GM18868 (cell line): ENCODE results near the gene PDSS2.
A peak's percentile ranks its signal among the peaks of the same experiment; 100 is the strongest.

Experiments used
- ATAC-seq: cut with Tn5 transposase; IDR thresholded peaks from one replicate; pipeline ENCODE4 v1.9.1; 2021; ENCODE audit warnings: mild to moderate bottlenecking, moderate library complexity; ENCODE audit not compliant: unreplicated experiment

The PDSS2 gene, protein sequence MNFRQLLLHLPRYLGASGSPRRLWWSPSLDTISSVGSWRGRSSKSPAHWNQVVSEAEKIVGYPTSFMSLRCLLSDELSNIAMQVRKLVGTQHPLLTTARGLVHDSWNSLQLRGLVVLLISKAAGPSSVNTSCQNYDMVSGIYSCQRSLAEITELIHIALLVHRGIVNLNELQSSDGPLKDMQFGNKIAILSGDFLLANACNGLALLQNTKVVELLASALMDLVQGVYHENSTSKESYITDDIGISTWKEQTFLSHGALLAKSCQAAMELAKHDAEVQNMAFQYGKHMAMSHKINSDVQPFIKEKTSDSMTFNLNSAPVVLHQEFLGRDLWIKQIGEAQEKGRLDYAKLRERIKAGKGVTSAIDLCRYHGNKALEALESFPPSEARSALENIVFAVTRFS

DNA sequence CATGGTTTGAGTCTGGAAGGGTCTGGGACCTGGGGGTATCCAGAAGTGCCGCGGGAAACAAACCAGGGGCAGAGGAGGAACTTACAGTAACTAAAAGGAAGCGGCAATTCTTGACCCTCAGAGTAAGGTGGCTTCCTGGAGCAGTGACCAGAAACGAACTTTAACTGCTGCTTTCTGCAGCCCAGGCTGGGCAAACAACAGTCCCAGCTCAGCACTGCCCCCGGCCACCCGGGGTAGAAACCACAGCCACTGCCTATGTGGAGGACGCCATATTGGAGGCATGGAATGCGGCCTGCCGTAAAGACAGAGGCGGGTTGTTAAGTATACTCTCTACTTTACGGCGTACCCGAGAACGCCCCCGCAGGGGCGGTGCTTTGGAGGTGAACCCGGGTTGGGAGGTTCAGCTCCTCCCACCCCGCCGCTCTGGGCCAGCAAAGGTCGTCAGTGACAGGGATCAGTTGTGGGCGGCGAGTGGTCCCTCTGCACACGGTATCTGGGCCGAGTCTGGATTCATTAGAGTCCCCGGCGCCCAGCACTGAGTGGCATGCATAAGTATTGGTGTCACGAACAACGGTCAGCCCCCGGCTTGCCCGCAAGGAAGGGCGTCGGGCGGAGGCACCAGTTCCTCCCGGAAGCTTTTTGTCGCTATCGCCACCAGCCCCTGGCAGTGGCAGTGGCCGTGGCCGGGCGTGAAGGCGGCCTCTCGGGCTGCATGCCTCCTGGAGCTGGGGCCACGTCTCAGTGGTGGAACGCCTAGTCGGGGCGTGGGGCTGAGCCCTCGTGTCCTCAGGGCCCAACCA is at the start of gene PDSS2:
PDSS2 (minus strand) TSS at position 282 of the 800 bp plus-strand sequence; CDS start at position 3, 279 bp downstream.
- ATAC-seq = peak; percentile 93

DNA sequence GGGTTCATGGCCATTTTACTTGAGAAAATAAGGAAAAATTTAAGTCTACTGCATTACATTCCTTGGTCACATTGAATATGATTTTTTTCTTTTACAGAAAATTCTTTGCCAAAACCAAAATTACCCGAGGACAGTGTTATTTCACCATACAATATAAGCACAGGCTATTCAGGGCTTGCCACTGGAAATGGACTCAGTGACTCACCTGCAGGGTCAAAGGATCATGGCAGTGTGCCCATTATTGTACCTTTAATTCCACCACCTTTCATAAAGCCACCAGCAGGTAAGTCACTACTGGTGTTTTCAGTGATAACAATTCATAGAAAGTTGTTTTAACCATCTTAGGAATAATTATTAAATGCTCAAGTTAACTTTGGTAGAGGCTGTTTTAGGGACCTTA is 46.8 kb upstream of the PDSS2 start:
- no peak for ATAC-seq

DNA sequence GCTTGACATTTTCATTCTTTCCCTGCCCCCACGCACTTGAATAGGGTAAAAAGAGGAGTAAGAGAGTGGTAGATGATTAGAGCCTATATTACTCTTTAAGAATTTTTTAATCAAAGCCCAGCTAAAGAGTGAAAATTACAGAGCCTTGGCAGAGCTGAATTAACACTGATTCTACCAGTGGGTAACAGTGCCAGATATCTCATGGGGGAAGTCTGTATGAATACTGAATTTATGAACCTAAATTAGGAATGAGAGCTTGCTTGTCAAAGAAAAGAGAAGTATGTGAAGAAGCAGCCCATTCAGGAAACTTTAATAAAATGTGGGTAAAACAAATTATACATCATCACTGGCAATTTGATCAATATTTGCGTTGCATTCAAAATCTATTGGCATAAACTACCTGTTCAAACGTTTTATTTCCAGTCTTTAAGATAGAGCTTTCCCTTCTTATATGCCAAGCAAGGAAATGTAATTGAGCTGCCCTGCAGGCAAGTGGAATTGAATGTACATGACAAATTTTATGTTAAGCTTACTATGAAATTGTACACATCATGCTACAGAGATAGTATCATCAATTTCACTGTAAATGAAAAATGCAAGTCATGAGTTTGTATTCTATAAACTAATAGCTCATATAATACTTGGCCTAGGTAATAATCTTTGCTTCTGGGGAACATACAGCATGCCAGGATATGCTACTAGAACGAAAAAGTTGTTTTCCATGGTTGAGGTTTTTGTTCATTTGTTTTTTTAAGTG is 45.1 kb upstream of the PDSS2 start:
- no peak for ATAC-seq

DNA sequence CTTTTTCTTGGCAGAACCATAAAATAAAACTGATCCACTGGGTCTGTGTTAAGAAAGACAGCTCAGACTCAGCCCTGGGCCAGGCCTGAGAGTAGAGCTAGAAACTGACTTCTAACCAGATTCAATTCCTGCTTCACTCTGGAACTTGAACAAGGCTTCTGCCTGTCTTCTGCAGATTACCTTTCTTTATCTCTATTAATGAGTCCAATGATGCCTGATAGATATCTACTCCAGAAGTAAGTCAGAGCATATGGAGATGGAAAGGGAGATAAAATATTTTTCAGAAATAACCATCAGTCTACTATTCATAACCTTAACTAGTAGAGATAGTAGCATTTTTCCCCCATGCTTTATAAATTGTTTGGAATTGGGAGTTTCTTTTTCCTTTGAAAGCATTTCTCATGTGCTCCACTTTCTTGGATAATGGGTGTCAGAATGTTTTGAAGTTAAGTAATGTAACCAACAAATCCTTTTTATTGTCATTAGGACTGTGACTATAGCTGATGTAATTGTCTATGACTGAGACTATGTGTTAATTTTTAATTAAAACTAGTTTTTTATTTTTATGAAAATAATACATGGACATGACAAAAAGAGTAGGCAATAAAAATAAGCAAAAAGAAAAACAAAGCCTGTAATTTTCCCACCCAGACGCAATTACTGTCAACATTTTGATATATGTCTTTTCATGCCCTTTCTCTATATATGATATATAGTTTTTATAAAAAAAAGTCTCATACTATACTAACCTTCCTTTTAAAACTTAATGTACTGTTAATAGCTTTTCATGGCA is 37.7 kb upstream of the PDSS2 start:
- ATAC-seq = no peak

DNA sequence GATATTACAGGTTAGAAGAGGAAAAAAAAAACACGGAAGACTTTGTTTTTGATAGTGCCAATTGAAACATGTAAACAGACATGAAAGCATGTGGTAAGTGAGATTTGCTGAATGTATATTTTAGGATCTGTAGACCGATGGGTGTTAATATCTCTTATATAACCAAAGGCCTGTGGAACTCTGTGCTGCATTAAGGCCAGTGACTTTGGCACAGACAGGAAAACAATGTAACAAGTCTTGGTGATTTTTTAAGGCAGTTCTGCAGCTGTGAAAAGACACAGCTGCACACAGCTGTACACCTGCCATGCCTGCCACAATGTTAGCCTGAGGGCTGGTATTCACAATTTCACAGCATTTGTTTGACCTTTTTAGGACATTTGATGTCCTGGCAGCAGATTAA is 36.6 kb upstream of the PDSS2 start:
- ATAC-seq = no peak

DNA sequence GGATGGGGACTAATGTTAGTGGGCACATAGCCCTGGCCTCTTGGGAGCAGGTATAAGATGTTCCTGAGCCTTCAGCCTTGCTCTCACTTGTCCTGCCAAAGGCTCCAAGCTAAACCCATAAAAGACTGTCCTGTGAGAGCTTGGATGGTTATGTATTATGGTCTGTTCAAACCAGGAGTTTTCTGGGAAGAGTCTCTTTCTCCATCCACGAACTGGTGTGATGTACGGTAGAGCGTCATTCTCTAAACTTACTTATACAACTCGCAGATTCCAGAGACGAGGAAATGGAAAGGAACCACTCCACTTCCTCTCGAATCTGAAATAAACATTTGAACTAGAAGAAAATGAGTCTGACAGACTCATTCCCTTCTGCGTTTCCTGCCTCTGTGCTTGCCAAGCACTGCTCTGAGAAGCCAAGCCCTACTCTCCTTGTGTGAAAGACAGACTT is 35.9 kb upstream of the PDSS2 start:
- no peak for ATAC-seq

DNA sequence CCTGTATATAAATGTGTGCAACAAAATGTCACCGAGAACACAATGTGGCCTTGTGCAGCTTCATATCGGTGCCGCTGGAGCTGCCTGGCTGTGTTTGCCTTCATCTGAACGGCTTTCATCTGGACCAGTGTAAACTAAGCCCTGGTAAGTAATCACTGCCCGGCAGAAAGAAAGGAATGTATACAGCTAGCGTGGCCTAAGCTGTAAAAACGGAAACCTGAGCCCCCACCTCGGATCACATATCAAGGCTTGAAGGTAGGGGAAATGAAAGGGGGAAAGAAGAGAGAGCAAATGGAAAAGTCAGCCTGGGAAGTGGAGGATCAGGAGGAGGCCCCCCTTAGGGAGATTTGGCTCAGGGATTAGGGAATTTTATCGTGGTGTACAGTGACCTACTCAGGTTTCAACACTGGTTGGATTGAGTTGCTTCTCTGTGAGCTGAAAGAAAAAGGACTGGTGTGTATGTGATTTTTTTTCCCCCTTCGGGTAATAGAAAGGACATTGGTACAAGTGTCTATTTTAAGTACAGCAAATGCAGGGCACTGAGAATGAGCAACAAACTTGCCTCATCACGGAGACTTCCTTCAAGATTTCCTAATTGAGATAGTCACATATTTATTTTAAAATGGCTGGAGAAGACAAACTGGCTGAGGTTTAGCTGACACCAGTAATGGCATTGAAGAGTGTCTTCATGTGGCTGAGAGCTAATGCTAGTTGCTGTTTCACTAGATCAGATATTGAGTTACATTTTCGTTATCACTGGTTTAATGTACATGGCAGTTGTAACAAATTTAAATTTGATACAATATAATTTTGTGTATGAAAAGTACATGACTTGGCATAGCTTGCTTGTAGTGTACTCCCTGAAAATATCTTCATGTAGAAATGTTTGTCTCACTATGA is 34.0 kb upstream of the PDSS2 start:
- no peak for ATAC-seq

DNA sequence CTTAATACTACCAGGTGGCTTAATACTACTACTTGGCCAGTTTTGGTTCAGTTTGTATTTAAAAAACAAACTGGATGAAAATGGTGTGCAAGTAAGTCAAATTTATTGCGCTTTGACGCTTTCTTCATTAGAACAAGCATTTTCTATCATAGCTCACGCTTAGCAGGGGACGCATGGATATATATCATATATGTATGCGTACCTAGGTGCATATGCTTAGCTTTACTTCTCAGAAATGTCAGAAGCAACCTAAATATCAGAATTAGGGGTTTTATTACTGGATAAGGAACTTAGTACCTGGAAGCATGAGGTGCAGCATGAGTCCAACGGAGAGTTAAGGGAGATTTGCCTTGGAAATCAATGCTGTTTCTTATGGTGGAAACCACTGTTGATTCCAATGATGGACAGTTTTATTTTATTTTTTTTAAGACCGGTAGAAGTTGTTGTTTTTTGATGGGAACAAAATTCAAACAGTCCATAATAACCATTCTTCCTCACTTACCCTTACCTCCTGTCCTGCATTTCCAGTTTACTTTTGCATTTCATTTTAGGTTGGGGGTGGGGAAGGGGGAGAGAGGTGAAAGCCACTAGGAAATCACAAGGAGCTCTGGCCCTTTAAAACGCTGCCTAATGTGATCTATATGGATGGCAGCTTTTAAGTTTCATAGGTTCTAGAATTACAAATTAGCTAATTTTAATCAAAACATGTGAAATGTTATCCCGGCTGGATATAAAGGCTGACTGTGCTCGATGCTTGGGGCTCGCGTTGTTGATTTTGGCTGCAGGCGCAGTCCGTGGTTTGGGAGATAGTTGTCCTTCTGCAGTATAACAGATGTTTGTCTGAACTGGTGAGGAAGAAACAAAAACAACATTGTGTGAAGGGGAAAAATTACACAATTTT is 32.6 kb upstream of the PDSS2 start:
- ATAC-seq = no peak

DNA sequence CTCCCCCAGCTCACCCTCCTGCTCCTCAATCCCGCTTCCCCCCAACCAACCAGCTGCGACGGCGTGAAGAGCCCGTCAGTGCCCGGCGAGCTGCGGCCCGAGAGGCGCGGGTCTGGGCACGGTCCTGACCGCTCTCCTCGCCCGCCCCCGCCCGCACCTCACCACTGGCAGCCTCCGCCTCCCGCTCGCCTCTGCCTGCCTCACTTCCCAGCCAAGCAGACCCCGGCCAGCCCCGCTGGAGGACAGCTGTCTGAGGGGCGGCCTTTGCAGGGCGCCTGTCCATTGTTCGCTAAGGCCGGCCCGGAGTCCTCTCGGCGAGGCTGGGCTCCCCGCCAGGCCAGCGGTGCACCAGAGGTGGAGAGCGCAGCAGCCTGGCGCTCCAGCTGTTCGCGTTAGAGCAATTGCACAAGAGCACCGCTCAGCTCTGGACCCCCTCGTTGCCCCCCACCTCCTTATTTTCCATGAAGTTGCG is 31.8 kb upstream of the PDSS2 start:
- ATAC-seq = no peak

DNA sequence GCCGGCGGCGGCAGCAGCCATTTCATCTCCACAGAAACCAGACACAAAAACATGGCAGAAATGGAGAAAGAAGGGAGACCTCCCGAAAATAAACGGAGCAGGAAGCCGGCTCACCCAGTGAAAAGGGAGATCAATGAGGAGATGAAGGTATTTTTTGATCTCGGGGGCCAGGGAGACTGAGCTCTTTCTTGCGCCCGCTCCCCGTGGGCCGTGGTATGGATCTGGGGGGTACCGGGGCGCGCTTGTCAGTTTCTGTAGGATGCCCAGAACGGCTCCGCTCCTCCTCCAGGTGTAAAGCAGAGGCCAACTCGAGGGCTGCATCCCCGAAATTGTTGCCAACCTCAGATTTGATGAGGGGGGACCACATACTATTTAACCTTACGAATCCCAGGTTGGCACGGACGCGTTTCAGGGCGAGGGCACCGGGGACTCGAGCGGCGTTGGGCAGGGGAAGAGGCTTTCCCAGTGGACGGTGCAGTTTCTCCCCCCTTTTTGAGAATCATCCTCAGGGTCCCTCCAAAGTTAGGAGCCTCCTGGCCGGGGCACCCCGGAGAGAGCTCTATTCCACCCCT is 31.3 kb upstream of the PDSS2 start:
- no peak for ATAC-seq

DNA sequence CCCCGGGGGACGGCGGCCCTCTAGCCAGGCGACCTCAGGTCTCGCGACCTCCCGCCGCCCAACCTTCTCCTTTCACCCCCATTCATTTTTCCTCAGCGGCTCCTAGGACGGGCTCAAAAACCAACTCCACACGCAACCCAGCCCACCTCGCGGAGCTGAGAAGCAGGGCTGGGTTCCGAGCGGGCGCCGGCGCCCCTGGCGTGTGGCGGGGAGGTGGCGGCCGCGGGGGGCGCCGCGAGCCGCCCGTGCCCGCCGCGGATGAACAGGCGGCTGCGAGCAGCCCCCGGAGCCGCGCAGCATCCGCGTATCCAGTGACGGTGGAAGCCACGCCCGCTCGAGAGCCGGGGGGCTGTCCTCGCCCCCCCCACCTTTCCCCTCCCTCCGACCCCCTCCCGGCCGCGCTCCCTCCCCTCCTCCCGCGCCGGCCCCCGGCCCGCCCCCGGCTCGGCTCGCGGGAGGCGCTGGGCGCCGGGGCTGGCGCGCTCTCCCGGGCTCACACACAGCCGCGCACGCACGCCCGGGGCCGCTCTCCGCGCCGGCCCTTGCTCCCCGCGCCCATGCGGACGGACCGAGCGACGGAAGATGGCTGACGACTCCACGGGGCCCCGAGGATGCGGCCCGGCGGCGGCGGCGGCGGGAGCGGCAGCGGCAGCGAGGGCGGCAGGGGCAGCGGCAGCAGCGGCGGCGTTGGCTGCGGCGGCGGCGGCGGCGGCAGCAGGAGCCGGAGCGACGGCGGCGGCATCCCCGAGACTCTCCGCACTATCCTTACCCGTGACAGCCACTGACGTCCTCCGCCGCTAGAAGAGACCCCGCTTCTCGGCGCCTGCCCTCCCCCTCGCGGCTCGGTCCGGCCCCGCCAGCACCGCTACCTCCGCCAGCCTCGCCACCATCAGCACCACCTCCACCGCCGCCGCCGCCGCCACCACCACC is 30.5 kb upstream of the PDSS2 start, which contains the start of gene SOBP:
SOBP (plus strand) TSS at position 482 of the 930 bp plus-strand sequence. CDS start 500 bp downstream, outside the sequence.
- peak; percentile 47 for ATAC-seq

DNA sequence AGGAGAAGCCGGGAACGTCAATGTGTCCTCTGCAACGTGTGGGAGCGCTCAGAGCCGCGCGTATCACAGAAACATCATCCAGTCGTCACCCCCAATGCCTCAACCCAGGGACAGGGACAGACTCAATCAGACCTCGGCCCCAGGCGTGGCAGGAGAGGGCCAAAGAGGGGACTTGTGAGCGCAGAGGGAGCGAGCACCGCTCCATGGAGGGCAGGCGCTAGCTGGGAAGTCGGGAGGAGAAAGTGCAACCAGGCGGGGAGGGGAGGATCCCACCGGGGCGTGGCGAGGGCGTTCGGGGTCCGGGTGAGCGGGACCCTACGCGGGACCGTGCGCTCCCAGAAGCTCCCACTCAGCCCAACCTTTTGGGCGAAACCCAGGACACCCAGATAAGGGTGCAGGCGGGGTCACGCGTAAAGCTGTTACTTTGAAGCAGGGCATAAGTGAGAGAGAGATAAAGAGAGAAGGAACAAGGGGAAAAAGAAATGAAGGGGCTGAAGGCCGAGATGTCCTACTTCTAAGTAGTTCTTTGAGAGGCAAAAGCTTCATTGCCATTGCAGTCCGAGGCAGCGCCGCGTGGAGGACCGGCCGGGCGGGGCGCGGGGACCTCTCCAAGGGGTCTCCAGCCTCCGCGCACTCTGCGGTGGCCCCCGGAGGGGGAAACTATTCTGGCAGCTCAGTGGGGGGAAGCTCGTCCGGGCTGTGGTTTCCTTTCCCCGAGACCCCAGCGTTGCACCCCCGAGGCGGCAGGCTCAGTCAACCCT is 29.7 kb upstream of the PDSS2 start:
- no peak for ATAC-seq

DNA sequence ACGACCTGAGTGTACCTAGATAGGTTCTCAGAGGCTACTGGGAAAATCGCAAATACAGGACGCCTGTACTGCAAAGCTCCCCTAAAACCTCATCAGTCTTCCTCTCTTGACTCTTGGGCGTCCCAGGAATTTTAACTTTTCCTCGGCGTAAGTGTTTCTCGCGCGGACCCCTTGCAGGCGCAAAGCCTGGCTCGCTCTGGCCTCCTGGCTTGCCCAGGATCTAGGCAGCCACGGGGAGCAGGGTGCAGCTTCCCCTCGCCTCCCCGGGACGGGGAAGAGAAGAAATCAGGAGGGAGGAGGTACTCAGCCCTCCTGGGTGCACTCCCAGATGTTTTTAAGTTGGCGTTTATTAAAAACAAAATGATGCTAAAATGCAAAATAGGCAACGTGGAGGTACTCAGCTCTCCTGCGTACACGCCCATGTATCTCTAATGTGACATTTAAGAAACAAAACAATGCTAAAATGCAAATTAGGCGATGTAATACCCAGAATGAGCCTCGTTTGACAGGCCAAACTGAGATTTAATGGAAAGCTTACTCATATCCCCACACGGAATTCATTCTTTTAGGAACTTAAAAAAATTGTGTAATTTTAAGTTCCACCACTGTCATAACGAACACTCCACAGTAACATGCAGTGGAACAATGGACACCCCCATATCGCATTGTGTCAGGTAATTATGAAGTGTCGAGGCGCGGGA is 29.0 kb upstream of the PDSS2 start:
- no peak for ATAC-seq

DNA sequence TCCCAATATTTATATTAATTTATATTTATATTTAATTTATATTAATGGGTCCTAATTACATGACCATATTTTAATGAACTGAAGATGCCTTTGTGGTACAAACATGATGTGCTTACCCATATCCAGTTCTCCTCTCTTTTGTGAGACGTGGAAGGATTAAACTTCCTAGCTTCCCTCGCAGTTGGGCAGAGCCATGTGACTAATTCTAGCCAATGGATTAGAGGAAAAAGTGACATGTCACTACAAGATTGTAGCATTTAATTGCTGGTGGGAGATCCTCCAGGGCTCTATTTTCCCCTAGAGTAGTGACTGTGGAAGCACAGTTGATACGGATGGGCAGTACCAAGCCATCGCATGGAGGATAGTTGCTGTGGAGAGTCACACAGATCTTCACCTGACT is 25.8 kb upstream of the PDSS2 start:
- no peak for ATAC-seq

DNA sequence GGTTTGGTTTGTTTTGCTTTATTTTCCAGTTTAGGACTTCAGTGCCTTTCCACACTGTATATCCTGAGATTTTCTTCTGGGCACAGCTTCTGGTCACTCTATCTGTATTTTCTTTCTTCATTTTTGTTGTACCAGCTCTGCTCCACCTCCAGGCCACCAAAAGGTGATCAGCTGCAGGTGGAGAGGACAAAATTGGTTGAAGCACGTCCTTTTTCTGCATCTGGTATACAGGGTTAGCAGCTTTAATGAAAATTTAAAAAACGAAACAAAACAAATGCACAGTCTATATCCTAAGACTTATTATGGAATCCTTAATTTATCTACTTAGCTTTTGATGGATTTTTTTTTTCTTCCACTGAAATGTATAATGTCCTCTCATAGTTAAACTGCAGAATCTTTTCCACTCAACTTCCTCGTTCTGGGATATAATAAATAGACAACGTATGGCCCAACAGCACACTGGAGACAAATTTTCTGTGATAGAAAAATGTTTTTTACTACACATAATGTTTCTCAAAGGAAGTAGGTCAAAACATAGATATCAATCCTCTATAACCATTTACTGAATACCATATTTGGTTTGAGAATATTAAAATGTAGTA is 19.8 kb upstream of the PDSS2 start:
- ATAC-seq = no peak
